GM21576 (cell line): ENCODE data around the gene MEGF6.

Experiments
- ATAC-seq: cut with Tn5 transposase; IDR thresholded peaks from one replicate; pipeline ENCODE4 v1.9.1; 2021; ENCODE audit warnings: mild to moderate bottlenecking, moderate library complexity; ENCODE audit not compliant: unreplicated experiment

MEGF6 gene

GRCh38 chr1:3510136-3510955 lies 101.0 kb downstream of the MEGF6 start:
- ATAC-seq = no peak

- ATAC-seq = no peak
Measured at GRCh38 chr1:3509721-3510120, 101.6 kb downstream of the MEGF6 start.

- ATAC-seq = no peak
Measured at GRCh38 chr1:3508757-3509415, 102.4 kb downstream of the MEGF6 start.

GRCh38 chr1:3507636-3508275 lies 103.6 kb downstream of the MEGF6 start:
- ATAC-seq = no peak

- ATAC-seq = no peak
Measured at GRCh38 chr1:3506943-3507342, 104.4 kb downstream of the MEGF6 start.

- no peak for ATAC-seq
Measured at GRCh38 chr1:3506041-3506440, 105.3 kb downstream of the MEGF6 start.

GRCh38 chr1:3505161-3505560 lies 106.1 kb downstream of the MEGF6 start:
- ATAC-seq = no peak

GRCh38 chr1:3504822-3505153 lies 106.5 kb downstream of the MEGF6 start:
- ATAC-seq = no peak

GRCh38 chr1:3504151-3504821 lies 107.0 kb downstream of the MEGF6 start:
- no peak for ATAC-seq

- no peak for ATAC-seq
Measured at GRCh38 chr1:3503525-3503886, 107.8 kb downstream of the MEGF6 start.

- ATAC-seq = no peak
Measured at GRCh38 chr1:3502641-3503524, 108.4 kb downstream of the MEGF6 start.

- no peak for ATAC-seq
Measured at GRCh38 chr1:3501856-3502640, 109.3 kb downstream of the MEGF6 start.

- ATAC-seq = no peak
Measured at GRCh38 chr1:3501437-3501836, 109.9 kb downstream of the MEGF6 start.

- ATAC-seq = no peak
Measured at GRCh38 chr1:3500265-3500835, 111.0 kb downstream of the MEGF6 start.

- no peak for ATAC-seq
Measured at GRCh38 chr1:3499611-3500010, 111.7 kb downstream of the MEGF6 start.

GRCh38 chr1:3498986-3499385 lies 112.3 kb downstream of the MEGF6 start:
- no peak for ATAC-seq

- no peak for ATAC-seq
Measured at GRCh38 chr1:3498246-3498930, 112.9 kb downstream of the MEGF6 start.

- no peak for ATAC-seq
Measured at GRCh38 chr1:3497521-3497920, 113.8 kb downstream of the MEGF6 start.

- ATAC-seq = no peak
Measured at GRCh38 chr1:3496916-3497315, 114.4 kb downstream of the MEGF6 start.
